GM18526 (cell line): ENCODE results near the gene OTULINL.

Experiments
- POLR2A ChIP-seq: IDR thresholded peaks from 3 replicates; pipeline ENCODE4 v1.6.1; 2011; ENCODE audit not compliant: insufficient read length; ENCODE audit errors: extremely low read depth

OTULINL gene

DNA sequence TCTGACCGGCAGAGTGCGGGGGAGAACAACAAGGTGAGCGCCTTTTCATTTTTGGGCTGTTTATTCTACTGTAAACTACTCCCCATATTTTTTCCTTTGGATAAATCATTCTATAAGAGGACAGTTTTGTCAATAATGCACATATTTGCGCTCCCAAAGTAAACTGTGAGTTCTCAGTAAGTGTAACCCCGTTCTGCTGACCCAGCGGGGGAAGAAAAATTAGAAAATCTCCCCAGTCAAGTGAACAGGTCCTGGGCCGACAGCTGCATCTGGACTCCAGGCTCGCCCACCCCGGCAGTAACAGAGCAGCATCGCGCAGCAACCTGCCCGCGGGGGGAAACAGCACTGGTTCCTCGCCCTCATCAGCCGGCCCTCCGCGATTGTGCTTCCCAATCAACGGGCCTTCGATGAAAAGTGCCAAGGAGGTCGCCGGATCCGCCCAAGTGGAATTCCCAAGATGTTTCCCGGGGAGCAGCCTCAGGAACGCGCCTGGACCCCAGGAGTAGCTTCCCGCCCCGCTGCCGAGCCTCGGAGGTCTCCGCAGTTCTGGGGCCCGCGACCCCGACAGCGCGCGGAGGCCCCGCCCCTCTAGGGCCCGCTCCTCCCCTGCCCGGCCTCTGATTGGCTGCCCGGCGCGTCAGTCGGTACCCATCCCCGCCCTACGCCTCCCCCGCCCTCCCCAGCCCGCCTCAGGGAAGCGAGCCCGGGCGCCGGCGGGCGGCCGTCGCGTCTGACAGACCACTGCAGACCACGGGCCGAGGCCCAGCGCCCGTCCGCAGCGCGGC lies at the start of gene OTULINL:
TSS of gene OTULINL (plus strand) at position 687 of the 785 bp plus-strand sequence. CDS start 103 bp downstream, outside the sequence.
- no peak for TF ChIP-seq POLR2A

DNA sequence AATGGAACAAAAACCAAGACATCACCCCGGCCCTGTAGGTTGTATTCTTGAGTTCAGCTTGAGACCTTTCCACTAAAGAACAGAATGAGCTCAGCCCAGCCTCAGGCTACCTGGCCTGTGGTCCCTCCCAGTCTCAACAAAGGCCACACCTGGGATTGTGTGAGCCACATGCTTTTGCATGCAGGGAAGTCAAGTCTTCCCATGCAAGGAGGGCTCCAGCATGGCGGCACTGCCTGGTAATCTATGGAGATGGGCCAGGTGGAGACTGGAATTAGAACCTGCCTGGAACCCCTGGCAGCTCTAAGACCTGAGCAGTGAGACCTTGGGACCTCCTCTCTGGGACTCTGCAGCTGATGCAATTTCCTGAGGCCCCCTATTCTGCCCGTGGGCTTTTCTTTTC lies 49.4 kb upstream of the OTULINL start:
- TF ChIP-seq POLR2A: no peak

DNA sequence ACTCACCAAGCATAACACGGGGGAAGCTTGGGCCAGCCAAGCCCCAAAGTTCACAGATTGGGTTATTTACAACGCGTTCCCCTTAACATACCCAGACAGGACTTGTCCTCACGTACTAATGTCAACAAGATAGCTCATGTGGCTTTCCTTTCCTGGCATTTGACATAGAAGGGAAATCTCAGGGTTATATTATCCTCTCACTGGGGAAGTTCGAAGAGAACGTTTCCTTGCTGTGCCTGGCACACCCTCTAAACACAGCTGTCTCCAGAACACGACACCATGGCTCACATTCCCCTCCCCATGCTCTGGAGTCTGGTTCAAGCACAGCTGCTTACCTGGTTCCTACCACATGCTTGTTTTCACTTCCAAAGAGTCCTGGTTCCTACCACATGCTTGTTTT lies 46.8 kb upstream of the OTULINL start:
- no peak for TF ChIP-seq POLR2A

DNA sequence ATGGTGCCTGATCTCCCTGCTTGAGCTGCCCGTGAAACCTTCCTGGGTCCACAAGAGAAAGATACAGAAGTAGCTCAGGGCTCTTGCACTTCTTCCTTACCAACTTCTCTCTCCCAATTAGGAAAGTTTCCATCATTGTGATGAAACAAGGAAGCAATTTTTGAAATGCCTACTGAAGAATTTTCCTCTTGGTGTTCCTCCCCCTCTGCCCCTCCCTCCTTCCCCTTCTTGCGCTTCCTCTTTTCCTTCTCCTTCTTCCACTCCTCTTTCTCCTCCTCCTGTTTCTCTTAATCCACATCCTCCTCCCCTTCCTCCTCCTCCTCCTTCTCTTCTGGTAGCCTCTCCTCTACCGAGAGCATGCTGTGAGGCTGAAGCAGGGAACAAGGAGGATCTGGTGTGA lies 36.3 kb upstream of the OTULINL start:
- TF ChIP-seq POLR2A: no peak

DNA sequence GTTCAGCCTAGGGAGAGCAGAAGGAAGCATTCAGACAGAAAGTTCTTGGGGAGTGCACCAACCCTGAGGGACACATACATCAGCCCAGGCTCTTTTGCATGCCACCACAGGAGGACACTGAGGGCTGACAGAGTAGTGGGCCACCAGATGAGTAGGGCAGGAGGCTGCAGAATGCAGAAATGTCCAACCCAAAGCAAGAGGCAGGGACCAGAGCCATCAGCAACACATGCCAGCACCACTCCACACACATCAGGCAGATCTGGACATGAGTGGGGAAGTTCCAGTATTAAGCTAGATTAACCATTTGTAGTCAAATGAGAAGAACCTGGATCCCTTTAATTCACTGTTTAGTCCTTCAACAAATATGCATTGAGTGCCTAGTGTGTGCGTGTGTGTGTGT lies 35.7 kb upstream of the OTULINL start:
- no peak for TF ChIP-seq POLR2A

DNA sequence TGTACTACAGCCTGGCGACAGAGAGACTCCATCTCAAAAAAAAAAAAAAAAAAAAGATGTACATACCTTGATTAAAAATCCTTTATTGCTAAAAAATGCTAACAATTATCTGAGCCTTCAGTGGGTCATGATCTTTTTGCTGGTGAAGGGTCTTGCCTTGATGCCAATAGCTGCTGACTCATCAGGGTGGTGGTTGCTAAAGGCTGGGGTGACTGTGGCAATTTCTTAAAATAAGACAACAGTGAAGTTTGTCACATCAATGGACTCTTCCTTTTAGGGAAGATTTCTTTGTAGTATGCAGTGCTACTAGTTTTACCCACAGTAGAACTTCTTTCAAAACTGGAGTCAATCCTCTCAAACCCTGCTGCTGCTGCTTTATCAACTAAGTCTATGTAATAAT lies 33.9 kb upstream of the OTULINL start:
- no peak for TF ChIP-seq POLR2A

DNA sequence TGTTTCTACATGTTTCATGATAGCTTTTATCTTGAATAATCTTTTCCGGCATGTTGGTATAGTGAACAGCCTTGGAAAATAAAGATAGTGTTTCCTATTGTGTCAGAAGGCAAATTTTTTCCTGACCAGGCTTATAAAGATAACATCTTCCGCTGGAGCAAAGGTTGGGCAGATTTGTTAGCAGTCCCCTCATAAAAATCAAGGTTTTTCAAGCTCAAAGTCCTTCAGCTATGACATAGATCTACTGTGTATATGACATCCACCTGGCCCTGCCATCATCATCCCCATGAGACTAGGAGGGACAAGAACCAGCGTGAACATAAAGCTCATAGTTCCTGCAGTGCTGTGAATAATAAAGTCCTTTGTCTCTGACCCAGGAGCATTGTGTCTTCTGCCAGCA lies 30.4 kb upstream of the OTULINL start:
- no peak for TF ChIP-seq POLR2A

DNA sequence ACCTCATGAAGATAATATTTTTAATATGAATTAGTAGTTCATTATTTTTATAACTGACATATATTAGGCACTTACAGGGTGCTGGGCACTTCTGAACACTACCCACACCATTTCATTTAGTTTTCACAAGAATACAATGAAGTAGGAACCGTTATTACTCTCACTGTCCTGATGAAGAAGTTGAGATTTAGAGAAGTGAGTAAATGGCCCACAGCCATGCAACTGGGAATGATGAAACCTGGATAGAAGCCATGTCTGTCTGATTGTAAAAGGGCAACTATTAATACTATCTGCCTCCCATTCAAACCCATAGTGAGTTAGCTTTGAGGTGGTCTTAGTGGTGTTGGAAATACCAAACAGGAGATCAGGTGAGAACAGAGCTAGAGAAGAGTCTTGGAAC lies 29.6 kb upstream of the OTULINL start:
- no peak for TF ChIP-seq POLR2A

DNA sequence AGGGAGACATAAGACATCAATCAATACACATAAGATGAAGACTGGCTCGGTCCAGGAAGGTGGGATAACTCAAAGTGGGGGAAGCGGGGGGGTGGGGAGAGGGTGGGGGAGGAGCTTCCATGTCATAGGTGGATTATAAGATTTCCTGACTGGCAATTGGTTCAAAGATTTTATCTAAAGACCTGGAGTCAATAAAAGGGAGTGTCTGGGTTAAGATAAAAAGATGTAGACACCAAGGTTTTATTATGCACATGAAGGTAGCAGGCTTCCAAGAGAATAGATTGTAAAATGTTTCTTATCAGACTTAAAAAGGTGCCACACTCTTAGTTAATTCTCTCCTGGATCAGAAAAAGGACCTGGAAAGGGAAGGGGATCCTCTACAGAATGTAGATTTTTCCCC lies 25.6 kb upstream of the OTULINL start:
- TF ChIP-seq POLR2A: no peak

DNA sequence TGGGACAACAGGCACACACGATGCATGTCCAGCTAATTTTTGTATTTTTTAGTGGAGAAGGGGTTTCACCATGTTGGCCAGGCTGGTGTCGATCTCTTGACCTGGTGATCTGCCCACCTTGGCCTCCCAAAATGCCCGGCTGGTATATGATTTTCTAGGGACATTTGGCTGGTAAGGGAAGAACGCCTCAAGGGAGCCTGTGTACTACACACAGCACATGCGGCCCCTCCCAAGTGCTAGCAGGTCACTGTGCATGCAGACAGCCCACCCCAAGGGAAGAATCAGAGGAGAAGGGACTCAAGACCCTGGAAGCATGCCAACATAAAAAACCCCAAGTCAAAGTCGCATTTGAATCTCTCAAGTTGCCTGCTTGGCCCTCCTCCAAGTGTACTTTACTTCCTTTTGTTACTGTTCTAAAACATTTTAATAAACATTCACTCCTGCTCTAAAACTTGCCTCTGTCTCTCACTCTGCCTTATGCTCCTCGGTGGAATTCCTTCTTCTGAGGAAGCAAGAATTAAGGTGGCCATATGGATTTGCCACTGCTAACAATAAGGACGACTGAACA lies 24.3 kb upstream of the OTULINL start:
- no peak for TF ChIP-seq POLR2A

DNA sequence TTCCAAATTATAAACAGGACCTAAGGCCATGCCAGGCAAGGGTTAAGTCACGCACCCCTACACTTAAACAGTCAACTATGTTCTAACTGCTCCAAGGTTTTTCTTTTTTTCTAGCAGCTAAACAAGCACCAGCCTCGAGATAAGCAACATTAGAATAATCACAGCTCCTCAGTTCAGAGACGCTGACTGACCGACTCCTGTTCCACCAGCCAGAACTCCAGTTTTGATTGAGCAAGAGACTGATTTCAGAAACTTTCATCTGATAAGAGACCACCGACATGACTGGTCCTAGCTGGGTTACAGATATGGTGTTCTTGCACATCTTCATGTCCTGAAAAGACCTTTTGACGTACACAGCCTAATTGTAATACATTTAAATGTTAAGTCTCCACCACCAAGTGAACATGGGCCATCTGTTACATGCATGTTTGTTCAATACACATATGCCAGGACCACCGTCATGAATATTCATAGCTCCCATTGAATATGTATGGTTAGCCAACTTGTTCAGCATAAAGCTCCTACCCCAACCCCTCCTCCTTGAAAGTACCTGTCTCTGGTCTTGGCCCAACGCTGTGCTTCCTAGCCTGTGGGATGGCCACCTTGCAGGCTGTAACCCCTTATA lies 23.7 kb upstream of the OTULINL start:
- TF ChIP-seq POLR2A: no peak

DNA sequence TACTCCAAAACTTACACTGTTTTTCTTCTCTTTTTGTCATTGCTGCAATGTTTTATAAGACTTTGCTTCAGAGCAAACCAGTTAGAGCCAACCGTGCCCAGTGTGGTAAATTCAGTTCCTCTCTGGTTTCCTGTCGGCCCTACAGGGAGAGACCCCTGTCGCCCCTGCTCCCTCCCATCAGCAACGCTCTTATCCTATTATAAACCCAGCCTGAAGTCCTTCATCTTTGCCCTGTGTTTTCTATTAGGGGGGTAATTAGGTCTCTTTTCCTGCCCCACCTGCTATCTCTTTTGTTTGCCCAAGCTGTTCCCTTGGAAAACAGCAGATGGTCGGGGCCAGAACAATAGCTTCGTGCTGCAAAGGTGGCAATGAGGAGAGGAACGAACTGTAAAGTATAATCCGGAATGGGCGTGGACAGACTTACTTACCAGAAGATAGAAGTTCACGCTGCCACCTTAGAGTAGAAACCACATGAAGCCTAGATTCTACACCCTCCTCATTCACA lies 21.4 kb upstream of the OTULINL start:
- no peak for TF ChIP-seq POLR2A

DNA sequence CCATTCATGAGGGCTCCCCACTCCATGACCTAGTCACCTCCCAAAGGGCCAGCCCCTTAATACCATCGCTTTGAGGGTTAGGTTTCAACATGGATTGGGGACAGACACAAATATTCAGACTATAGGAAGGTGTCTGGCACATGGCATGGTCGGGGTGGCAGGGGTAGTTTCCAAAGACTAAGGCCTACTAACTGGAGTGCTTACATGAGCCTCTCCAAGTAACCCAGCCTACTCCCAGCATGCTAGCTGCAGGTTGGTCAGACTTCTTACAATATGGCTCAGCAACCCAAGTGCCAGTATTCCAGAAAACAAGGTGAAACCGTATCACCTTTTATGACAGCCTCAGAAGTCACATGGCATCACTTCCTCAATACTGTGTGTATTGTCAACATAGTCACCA lies 19.9 kb upstream of the OTULINL start:
- TF ChIP-seq POLR2A: no peak

DNA sequence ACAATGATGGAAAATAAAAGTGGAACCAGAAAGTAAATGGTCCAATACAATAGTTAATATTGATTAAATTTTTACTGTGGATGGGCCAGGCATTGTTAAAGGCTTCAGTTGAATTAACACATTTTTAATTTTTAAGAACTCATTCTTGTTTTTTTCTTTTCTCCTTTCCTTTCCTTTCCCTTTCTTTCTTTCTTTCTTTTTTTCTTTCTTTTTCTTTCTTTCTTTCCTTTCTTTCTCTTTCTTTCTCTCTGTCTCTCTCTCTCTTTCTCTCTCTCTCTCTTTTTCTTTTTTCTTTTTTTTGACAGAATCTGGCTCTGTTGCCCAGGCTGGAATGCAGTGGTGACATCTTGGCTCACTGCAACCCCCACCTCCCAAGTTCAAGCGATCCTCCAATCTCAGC lies 13.3 kb upstream of the OTULINL start:
- TF ChIP-seq POLR2A: no peak

DNA sequence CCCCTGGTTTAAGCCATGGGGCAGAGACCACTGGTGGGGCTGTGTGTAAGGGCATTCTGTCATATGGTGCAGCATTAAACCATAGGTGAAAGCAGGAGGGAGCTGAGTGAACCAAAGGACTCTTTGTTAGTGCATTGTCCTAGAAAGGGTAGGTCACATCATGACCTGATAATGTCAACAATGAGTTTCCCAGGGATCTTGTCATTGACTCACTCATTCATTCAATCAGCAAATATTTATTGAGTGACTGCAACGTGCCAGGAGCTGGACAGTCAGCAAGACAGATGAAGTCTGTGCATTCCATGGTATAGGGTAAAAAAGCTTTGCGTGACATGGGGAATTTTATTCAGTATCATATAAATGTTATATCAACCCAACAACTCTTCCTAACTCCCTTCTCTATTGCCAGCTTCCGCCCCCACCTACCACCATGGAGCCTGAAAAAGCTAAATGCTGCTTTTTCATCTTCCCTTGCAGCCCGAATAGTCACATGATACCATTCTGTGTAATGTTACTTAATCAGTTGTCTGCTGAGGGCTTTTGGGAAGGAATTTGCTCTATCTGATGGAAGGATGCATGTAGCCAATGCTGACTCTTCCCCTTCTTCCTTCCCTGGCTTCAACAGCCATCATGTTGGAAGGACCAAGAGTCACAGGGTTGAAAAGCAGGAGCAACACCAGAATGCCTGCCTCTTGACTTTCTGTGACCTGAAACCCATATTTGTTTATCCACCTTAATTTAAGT lies 11.5 kb upstream of the OTULINL start:
- TF ChIP-seq POLR2A: no peak

DNA sequence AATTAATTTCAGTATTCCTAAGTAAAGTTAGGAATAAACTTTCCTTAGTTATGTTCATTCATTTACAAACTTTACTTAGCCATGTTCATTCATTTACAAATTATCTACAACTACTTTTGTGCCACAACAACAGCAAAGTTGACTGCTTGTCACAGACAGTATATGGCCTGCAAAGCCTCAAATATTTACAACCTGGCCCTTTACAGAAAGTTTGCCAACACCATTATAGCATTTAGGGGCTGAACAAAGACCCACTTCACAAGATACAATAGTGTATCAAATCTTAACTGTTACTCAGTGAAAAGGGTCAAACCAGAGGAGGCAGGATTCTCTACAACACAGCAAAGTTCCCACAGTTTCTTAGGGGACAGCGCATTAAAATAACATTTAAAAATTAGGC lies 9.7 kb upstream of the OTULINL start:
- no peak for TF ChIP-seq POLR2A
